AG08396 (cell line): ENCODE results near the gene RBPJ.
"Not testable (repeated sequence)": the region's sequence is repeated elsewhere in the genome, so short reads cannot be mapped to it uniquely, and the experiment has no call there.

ENCODE experiments used
- DNase-seq: peaks from one replicate; pipeline ENCODE4 v3.0.0; 2012; ENCODE audit warnings: low spot score, mixed read lengths

RBPJ gene

DNA sequence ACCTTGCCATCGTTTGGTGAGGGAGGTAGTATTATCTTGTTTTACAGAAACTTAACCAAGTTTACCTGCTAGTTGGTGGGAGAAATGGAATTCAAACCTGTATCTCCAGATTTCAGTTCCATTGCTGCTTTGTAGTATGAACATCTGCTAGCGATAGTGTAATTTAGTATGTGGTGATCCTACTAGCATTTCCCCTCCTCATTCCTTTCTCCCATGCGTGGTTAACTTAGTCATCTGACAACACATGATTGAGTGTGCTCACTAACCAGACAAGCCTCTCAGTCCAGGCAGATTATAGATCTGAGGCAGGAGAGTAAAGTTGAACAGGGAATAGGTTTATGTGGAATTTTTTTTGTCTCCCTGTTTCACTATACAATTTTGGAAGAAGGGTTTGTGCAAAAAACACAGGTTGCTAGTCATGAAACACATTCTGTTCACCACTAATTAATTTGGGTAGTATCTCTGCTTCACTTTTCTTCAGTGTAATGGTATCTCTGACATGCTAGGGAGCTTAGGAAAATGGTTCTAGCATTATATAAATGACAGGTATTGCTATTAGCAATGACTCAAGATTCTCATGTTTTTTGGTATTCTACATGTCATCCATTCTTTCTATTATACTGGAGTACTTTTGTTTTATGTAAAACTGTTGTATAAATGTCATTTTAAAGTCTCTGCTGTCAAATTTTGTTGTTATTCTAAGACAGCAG lies 21.7 kb downstream of the RBPJ start:
- DNase-seq = peak; percentile 82

DNA sequence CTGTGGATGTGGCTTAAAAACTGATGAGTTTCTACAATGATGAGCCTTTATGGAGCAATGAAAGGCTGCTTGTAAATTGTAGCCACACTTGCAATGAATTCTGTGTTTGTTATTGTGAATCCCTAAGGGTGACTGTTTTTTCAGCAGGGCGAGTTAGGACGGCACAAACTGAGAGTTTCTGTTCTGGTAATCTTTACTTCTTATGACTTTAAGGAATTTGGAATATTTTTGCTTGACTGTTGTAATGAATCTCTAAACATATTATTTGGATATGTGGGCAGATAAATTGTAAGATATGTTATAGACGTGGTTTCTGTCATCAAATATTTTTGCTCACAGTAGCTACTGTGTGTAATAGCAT lies 22.2 kb downstream of the RBPJ start:
- no peak for DNase-seq

DNA sequence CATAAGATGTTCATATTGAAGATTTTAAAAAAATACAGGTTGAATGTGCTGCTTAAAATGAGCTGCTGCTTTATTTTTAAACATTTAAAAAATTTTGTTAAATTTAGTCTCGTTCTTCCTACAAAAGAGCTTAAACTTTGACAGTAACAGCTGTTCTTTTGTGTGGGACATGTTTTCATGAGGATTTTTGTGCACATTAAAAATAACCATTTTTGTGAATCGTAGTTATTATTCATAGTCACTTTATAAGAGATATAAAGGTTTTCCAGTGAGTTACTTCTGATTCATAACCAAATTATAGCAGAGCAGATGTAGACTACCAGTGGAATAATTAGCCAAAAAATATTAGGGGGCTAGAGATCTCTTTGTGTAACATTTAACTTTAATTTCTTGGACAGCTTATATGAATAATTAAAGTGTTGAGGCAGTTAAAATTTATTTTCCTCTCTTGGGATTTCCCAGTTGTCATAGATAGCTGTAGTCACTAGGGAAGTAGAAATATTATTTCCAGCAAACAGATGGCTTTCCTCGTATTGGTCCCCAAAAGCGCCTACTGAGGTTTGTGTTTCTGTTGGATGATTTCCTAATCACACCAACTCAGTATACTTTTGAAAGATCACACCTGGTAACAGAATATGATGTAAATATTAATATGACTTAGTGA lies 24.2 kb downstream of the RBPJ start:
- DNase-seq = no peak

DNA sequence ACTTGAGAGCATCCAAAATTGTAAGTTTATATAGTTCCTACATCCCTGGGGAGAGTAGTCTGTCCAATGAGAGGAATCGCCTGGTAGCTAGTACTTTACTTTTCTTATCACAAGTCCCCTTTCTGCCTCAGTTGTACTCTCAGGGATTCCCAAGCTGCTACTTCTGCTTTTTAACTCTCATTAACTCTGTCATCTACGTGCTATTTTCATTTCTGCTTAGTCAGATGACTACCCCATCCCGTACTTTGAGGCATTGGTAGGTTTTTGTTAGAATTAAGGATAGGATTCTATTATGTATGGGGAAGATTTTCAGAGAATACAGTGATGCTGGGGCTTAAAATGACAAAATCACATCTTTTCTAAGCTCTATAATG lies 24.7 kb downstream of the RBPJ start:
- DNase-seq = no peak

DNA sequence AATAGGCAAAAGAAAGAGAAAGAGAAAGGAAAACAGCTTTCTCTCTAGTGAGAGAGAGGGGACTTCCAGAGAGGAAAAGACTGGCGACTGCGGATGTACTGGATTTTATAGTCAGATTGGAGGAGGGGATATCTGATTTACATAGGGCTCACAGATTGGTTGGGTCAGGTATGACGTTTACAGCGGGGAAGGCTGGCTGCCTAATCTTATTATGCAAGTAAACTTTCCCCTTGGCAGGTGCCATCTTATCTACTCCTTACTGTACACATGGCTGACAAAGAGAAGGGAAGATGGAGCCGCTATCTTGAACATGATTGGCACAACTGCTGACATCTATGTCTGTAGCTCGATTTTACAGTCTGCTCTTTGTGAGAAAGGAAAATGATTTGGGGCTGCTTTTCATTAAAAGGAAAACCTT lies 25.4 kb downstream of the RBPJ start:
- no peak for DNase-seq

DNA sequence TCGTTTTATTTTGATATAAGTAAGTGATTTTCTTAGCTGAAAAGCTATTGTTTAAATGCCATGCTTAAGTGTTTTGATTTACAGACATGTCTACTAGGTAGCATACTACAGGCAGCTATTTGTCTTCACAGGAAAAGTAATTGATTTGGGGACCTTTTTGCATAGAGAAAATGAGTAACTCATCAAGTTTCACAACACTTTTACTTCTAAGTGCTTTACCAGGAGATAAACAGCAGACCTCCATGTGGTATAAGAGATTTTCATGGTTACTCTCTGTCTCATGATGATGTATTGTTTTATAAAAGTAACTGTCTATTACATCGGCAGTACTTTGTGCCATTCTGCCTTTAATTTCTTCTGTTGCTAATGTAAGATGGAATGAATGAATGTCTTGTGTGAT lies 28.7 kb downstream of the RBPJ start:
- DNase-seq = no peak

DNA sequence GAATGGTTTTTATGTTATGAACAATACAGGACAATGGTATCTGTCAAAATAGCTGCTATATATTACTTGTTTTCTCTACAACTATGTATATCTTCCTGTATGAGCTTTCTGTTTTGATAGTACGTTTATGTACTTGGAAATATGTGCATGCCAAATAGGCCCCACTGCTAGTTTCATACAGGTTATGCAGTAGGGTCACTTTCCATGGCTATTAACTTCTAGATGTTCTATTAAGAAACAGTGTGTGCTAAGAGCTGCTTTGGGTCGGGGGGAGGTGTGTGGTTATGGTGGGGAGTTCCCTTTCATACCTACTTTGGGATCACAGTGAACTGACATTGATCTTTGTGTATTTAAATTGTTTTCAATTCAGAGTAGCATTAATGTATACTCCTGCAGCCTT lies 30.9 kb downstream of the RBPJ start:
- DNase-seq = no peak

DNA sequence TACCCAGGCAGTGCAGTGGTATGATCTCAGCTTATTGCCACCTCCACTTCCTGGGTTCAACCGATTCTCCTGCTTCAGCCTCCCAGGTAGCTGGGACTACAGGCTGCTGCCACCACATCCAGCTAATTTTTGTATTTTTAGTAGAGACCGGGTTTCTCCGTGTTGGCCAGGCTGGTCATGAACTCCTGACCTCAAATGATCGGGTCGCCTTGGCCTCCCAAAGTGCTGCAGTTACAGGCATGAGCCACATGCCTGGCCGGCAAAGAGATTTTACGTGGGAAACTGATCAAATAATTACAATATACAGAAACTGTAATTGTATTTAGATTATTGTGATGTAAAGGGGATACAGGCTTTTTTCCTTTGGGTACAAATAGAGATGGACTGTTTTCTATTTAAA lies 33.7 kb downstream of the RBPJ start:
- DNase-seq = no peak

DNA sequence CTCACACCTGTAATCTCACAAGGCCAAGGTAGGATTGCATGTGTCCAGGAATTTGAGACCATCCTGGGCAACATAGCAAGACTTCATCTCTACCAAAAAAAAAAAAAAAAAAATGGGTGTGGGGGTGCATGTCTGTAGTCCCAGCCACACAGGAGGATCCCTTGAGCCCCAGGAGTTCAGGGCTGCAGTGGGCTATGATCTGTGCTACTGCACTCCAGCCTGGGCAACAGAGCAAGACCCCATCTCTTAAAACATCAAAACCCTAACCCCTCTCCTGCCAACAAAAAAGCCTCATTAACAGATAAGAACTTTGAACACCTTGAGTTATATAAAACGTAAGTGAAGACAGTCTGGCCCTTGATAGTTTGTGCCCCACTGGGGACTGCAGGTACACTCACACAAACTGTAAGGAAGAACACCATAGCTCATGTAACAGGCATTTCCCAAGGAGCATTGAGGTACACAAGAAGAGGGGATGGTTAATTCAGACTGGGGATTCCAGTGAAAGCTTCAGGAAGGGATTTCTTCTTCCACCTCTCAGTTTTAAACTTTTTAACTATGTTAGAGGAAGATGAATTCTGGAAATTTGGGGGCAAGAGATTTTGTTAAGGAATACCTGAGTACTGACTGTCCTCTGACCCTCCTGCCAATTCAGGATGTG lies 34.7 kb downstream of the RBPJ start:
- DNase-seq = no peak

DNA sequence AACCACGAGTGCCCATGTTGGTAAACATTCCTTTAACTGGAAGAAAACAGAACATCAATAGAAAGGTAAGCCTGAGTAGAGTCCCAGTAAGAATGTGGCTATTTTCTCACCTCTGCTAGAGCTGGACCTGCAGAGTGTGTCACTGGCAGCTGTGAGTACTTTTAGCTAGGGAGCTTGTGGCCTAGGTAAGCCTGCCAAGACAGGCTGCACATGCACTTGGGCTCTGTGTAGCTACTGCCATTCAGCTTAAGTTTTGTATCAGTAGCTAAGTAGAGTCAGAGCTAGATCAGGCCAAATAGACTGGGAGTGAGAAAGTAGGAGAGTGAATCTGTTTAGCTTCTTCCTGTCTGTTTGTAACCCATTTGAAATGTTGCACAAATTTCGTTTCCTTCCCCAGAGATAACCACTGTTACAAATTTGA lies 35.3 kb downstream of the RBPJ start:
- DNase-seq = no peak

DNA sequence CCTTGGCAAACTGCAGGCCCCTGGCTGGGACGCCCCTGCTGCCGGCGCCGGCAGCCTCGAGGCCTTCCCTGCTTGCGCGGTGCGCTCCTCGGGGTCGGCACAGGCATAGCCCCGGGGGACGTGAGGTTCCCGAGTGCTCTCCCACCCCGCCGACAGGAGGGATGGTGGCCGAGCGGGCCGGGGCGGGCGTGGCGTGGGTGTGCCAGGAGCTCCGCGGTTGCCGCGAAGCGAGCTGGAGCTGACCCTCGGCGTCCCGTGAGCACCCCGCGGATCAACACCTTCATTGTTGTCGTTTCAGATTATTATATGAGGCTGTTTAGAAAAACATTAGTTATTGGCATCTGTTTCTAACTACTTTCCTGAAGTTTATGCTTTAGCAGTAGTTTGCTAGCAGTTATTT lies 38.7 kb downstream of the RBPJ start:
- not testable (repeated sequence) for DNase-seq

DNA sequence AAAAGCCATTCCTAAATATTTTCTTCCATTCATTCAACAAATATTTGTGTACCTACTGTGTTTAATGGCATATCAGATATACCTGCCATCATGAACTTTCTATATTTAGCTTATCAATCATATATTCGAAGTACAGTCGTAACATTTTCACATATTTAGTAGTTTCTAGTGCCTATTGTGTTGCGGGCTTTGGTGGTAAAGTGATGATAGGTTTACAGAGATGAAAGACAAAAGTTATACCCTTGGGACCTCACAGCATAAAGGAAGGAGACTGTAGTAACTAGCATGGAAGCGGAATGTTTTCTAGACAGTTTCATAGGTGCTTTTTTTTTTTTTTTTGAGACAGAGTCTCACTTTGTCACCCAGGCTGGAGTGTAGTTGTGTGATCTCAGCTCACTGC lies 39.5 kb downstream of the RBPJ start:
- DNase-seq = no peak

DNA sequence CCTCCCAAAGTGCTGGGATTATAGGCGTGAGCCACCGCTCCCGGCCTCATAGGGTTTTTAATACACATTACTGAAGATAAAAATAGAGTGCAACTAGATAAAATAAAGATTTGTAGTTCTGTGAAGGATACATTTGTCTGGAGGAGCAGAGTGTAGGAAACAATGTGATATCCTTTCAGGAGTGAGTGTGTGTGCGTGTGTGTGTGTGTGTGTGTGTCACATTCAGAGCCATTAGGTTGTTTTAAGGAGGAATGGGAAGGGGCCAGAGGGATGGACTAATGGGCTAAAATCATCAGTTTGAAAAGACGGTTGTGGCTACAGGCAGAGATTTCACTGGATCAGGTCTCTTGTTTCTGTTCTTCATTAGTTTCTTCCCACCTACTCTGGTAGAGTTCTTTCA lies 40.0 kb downstream of the RBPJ start:
- DNase-seq = no peak

DNA sequence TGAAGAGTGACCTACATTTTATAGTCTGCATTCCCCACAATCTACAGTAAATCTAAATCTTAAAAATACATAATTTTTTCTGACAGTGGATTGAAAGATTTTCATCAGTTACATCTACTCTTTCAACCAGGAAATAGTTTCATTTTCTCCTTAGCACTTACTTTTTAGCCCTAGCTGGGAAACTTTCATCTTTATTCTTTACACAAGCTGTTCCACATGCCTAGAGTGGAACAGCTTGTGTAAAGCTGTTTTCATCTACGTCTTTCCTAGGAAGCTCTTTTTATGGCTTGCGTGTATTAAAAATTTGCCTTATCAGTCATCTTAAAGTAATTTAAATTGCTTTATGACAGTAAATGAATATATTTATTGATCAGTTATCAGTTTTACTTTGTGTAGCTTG lies 40.5 kb downstream of the RBPJ start:
- DNase-seq = no peak

DNA sequence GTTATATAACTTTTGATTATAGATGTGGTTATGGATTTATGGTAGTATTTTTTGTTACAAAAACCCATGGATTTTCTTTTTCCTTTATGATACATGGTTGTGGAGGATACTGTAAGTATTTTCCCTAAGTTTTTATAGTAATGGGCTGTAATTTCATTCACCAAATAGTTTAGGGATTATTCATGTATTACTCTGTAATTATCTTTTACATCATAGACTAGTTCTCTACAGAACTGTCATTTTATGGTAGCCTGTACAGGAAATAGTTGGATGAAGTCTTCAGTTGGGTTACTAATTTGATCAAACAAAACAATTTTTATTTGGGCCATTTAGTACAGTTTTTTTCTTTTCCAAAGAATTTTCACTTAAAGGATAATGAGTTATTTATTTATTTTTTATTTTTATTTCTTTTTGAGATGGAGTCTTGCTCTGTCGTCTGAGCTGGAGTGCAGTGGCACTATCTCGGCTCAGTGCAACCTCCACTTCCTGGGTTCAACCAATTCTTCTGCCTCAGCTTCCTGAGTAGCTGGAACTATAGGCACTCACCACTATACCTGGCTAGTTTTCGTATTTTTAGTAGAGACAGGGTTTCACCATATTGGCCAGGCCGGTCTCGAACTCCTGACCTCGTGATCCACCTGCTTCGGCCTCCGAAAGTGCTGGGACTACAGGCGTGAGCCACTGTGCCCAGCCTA lies 42.1 kb downstream of the RBPJ start:
- DNase-seq = peak; percentile 46

DNA sequence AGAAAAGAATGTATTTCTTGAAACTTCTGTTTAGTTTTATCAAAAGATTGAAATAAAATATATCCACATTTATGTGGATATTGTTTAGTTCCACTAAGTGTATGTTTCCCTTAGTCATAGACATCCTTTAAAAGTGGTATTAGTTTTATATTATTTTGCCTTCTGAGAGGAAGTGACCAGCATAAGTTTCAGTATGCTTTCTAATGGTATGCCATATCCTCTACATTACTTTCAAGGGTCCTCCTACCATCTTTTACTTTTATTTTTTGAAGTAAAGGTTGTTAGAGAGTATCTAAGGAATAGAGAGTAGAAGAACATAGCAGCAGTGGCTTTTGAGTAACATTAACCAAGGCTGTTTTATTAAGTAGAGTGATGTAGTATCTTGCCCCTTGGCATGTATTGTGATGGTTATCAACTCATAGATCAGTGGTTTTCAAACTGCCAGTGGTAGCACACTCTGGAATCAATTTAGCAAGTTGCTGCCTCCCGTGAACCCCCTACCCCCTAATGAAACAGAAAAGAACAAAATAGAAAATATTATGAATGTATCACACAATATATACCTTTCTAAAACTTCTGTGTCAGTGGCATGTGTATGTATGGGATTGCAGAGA lies 44.8 kb downstream of the RBPJ start:
- DNase-seq = no peak

DNA sequence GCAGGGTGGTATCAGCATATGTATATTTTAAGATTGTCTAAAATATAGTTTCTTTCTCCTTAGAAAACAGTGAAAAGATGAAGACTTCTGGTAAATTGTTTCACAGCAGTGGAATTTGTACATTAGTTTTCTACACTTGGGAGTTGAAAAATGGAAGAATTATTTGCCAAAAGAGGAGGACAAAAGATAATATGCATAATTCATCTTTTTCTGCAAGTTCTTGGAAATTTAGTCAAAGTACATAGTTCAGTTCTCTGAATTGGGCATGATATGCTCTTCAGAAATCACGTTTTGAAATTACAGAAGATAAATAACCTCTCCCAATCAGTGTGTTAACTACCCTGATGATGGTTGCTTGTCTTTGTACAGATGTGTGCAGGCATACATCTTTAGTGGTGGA lies 47.0 kb downstream of the RBPJ start:
- no peak for DNase-seq

DNA sequence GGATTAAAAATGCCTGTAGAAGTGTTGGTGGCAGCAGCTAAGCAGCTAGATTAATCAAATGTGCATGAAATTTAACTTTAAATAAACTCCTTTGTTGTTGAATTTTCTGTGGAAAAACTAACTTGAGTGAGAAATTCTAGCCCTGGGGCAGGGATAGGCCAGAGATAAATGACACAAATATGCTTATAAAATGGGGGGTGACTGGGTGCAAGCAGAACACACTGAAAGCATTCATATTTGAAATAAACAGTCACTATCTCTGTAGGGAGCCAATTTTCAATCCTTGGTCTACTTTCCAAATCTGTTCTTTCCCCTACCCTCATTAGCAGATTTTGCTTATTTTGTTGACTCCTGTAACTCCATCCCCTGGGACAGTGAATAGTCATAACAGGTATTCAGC lies 47.9 kb downstream of the RBPJ start:
- DNase-seq = no peak

DNA sequence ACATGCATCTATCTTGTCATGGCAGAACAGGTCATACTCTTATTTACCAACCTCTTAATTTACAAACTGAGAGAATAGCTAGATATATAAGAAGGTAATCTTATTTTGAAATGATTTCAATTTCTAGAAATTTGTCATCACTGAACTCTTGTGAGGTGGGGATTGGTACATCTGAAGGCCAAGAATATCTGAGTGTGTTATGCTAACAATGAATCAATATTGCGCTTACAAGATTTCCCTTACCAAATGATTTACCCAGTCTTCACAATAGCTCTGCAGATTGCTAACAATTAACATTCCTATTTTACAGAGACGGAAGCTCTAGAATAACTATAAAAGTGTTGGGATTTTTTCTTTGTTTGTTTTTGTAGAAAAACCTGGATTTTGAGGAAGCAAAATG lies 48.3 kb downstream of the RBPJ start:
- no peak for DNase-seq

DNA sequence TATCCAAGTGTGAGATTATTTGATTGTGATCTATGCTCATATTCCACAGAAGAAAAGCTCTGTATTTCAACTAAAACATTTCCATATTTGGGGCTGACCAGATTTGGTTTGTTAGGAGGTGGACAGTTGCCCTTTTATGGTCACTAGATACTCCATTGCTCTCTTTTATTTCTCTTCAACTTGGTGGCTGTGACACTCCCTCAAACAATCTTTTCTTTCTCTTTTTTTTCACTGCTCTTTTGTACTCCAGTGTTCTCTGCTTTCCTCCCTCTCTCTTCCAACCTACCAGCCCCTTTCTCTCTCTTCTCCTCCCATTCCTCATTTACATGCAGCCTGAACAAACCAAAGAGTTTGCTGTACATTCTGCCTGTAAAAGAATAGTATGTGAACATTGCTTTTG lies 48.8 kb downstream of the RBPJ start:
- no peak for DNase-seq

DNA sequence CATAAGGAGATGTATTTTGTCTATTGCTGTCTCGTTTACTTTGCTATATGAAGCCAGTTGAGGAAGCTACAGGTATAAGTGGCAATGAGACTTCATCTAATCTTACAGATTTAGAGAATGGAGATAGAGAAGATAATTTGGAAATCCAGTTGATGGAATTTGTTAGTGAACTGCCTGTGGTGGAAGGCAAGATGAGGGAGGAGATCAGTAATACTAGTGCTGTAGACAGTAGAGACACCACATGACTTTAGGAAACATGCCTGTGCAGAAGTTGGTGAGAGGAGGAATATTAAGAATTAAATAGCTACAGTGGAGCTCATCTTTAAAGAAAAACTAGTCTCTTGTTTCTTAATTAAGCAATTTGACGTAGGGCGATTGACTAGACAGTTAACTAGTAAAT lies 51.3 kb downstream of the RBPJ start:
- DNase-seq = no peak

DNA sequence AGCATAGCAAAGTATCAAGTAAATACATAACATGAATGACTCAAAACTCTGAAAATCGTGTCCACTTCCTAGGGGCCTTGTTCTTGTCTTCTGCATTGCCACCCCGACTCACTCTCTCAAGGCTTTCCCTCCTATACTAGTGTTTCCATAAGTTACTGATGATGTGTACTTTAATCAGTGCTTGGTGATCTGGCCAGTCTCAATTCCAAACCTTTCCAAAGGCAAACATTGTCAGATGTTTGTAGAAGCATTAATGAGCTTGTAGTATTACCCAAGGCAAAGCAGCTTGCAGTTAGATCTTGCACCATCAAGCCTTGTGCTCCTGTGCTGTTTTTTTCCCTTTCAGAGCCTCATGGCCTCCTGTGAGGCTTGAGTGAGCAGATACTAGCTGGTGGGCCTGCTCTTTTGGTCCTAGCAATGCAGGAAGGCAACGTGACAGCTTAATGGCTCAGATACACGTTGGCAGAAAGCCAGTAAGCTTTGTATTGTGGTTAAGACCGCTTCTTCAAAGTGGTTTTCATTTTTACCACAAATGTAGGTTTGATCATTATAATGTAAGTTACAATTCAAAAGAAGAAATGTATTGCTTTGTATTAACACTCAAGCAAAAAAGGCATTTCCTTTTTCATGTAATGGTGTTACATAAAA lies 51.8 kb downstream of the RBPJ start:
- DNase-seq = no peak
